ENCODE measurements around the gene TMEM203. TPM values are rescaled to one million over a fixed set of nuclear protein-coding genes. Genes with fewer than 3 reads are reported as not detected.

The TMEM203 gene
- total RNA-seq, 1 experiment from 2014 or later: 50.6 TPM

DNA sequence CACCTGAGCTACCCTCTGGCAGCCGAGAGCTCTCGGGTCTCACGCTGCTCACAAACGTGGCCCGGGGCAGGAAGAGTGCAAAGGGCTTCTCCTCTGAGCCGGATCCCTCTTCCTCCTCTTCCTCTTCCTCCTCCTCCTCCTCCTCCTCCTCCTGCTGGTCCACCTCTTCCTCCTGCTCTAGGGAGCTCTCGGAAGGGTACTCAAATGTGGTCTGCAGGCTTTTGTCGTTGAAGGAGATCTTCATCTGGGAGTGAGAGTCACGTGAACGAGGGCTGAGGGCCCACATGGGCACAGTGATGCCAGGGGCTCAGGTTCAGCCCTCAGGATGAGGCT lies 13.0 kb downstream of the TMEM203 start:
- H3K4me3 Mint-ChIP-seq: no peak overlapping the region
- no peaks in the 10 kb centered on the region; the same call in 1 of the 2 replicates for H3K36me3 Mint-ChIP-seq
- DNase-seq (ENCODE audit: low spot score): no peak
- POLR2A ChIA-PET: interaction anchor here (1.1 to 1.2 kb wide), 2 partner anchors 20 to 25 kb away, joined by 3 to 5 read pairs; partner anchors contain the start of gene TMEM210
- peaks cover 16% of the 10 kb centered on the region for H3K4me1 Mint-ChIP-seq
- H3K27ac Mint-ChIP-seq: no peak overlapping the region
- CTCF ChIA-PET: interaction anchor here (0.7 to 1.6 kb wide), 6 partner anchors 15 to 191 kb away, joined by 3 to 8 read pairs (median 4); no protein-coding TSS in a partner anchor
- no peaks in the 10 kb centered on the region for H3K9me3 Mint-ChIP-seq
- TF ChIP-seq, protein P1, sequence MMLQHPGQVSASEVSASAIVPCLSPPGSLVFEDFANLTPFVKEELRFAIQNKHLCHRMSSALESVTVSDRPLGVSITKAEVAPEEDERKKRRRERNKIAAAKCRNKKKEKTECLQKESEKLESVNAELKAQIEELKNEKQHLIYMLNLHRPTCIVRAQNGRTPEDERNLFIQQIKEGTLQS (CRISPR knock-in tag; conservative IDR thresholded peaks at IDR 0.05): no peak
- TF ChIP-seq IRF2 (CRISPR knock-in tag; IDR thresholded peaks at IDR 0.05; ENCODE audit: borderline replicate concordance, low read depth): no peak
- TF ChIP-seq, protein P2, sequence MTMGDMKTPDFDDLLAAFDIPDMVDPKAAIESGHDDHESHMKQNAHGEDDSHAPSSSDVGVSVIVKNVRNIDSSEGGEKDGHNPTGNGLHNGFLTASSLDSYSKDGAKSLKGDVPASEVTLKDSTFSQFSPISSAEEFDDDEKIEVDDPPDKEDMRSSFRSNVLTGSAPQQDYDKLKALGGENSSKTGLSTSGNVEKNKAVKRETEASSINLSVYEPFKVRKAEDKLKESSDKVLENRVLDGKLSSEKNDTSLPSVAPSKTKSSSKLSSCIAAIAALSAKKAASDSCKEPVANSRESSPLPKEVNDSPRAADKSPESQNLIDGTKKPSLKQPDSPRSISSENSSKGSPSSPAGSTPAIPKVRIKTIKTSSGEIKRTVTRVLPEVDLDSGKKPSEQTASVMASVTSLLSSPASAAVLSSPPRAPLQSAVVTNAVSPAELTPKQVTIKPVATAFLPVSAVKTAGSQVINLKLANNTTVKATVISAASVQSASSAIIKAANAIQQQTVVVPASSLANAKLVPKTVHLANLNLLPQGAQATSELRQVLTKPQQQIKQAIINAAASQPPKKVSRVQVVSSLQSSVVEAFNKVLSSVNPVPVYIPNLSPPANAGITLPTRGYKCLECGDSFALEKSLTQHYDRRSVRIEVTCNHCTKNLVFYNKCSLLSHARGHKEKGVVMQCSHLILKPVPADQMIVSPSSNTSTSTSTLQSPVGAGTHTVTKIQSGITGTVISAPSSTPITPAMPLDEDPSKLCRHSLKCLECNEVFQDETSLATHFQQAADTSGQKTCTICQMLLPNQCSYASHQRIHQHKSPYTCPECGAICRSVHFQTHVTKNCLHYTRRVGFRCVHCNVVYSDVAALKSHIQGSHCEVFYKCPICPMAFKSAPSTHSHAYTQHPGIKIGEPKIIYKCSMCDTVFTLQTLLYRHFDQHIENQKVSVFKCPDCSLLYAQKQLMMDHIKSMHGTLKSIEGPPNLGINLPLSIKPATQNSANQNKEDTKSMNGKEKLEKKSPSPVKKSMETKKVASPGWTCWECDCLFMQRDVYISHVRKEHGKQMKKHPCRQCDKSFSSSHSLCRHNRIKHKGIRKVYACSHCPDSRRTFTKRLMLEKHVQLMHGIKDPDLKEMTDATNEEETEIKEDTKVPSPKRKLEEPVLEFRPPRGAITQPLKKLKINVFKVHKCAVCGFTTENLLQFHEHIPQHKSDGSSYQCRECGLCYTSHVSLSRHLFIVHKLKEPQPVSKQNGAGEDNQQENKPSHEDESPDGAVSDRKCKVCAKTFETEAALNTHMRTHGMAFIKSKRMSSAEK (CRISPR knock-in tag; IDR thresholded peaks at IDR 0.05; ENCODE audit: borderline replicate concordance): no peak
- TF ChIP-seq TEAD1 (CRISPR knock-in tag; IDR thresholded peaks at IDR 0.05): no peak
- no peaks in the 10 kb centered on the region for H3K27me3 Mint-ChIP-seq (ENCODE audit: low read depth)
- no peak for ATAC-seq

DNA sequence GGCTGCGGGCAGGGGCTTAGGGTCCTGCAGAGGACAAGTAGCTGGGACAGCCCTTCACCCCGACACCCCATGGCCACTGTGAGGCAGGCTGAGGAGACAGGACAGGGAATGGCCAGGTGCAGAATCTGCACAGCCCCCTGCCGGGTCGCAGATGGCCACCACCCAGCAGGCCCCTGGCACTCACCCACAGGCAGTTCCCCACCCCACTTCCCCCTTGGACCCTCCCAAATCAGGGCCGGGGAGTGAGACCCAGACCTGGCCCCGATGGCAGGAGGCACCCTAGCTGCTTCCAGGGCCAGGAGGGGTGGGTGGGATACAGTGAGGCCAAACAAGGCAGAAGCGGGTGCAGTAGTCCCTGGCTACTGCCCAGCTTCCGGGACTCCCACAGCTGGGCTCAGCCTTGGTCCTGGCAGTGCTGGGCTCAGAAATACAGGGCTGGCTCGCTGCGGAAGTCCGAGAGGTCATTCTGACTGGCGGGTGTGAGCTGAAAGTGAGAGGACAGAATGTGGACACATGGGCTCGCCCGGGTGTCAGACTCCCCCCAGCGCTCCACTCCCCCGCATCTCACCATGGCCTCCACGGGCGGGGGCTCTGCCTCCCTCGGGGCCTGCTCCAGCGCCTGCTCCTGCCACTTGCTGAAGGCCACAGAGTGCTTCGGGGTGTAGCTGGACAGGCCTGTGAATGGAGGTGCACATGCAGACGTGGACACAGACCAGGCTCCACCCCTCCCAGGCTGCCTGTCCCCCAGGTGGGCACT lies 13.6 kb downstream of the TMEM203 start:
- TF ChIP-seq, protein P3, sequence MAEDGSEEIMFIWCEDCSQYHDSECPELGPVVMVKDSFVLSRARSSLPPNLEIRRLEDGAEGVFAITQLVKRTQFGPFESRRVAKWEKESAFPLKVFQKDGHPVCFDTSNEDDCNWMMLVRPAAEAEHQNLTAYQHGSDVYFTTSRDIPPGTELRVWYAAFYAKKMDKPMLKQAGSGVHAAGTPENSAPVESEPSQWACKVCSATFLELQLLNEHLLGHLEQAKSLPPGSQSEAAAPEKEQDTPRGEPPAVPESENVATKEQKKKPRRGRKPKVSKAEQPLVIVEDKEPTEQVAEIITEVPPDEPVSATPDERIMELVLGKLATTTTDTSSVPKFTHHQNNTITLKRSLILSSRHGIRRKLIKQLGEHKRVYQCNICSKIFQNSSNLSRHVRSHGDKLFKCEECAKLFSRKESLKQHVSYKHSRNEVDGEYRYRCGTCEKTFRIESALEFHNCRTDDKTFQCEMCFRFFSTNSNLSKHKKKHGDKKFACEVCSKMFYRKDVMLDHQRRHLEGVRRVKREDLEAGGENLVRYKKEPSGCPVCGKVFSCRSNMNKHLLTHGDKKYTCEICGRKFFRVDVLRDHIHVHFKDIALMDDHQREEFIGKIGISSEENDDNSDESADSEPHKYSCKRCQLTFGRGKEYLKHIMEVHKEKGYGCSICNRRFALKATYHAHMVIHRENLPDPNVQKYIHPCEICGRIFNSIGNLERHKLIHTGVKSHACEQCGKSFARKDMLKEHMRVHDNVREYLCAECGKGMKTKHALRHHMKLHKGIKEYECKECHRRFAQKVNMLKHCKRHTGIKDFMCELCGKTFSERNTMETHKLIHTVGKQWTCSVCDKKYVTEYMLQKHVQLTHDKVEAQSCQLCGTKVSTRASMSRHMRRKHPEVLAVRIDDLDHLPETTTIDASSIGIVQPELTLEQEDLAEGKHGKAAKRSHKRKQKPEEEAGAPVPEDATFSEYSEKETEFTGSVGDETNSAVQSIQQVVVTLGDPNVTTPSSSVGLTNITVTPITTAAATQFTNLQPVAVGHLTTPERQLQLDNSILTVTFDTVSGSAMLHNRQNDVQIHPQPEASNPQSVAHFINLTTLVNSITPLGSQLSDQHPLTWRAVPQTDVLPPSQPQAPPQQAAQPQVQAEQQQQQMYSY (CRISPR knock-in tag; IDR thresholded peaks at IDR 0.05): no peak
- TF ChIP-seq, protein P4, sequence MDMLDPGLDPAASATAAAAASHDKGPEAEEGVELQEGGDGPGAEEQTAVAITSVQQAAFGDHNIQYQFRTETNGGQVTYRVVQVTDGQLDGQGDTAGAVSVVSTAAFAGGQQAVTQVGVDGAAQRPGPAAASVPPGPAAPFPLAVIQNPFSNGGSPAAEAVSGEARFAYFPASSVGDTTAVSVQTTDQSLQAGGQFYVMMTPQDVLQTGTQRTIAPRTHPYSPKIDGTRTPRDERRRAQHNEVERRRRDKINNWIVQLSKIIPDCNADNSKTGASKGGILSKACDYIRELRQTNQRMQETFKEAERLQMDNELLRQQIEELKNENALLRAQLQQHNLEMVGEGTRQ (CRISPR knock-in tag; IDR thresholded peaks at IDR 0.05): no peak
- TF ChIP-seq NR2C2 (CRISPR knock-in tag; IDR thresholded peaks at IDR 0.05): no peak
- no peak for TF ChIP-seq GTF2I (CRISPR knock-in tag; conservative IDR thresholded peaks at IDR 0.05)
- TF ChIP-seq, protein P5, sequence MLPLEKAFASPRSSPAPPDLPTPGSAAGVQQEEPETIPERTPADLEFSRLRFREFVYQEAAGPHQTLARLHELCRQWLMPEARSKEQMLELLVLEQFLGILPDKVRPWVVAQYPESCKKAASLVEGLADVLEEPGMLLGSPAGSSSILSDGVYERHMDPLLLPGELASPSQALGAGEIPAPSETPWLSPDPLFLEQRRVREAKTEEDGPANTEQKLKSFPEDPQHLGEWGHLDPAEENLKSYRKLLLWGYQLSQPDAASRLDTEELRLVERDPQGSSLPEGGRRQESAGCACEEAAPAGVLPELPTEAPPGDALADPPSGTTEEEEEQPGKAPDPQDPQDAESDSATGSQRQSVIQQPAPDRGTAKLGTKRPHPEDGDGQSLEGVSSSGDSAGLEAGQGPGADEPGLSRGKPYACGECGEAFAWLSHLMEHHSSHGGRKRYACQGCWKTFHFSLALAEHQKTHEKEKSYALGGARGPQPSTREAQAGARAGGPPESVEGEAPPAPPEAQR (CRISPR knock-in tag; IDR thresholded peaks at IDR 0.05): no peak
- TF ChIP-seq TP53 (CRISPR knock-in tag; IDR thresholded peaks at IDR 0.05): no peak
- no peak for TF ChIP-seq TEAD1 (CRISPR knock-in tag; IDR thresholded peaks at IDR 0.05)
- no peak for TF ChIP-seq ZNF317 (CRISPR knock-in tag; IDR thresholded peaks at IDR 0.05; ENCODE audit: borderline replicate concordance, low read depth)
- TF ChIP-seq, protein P6, sequence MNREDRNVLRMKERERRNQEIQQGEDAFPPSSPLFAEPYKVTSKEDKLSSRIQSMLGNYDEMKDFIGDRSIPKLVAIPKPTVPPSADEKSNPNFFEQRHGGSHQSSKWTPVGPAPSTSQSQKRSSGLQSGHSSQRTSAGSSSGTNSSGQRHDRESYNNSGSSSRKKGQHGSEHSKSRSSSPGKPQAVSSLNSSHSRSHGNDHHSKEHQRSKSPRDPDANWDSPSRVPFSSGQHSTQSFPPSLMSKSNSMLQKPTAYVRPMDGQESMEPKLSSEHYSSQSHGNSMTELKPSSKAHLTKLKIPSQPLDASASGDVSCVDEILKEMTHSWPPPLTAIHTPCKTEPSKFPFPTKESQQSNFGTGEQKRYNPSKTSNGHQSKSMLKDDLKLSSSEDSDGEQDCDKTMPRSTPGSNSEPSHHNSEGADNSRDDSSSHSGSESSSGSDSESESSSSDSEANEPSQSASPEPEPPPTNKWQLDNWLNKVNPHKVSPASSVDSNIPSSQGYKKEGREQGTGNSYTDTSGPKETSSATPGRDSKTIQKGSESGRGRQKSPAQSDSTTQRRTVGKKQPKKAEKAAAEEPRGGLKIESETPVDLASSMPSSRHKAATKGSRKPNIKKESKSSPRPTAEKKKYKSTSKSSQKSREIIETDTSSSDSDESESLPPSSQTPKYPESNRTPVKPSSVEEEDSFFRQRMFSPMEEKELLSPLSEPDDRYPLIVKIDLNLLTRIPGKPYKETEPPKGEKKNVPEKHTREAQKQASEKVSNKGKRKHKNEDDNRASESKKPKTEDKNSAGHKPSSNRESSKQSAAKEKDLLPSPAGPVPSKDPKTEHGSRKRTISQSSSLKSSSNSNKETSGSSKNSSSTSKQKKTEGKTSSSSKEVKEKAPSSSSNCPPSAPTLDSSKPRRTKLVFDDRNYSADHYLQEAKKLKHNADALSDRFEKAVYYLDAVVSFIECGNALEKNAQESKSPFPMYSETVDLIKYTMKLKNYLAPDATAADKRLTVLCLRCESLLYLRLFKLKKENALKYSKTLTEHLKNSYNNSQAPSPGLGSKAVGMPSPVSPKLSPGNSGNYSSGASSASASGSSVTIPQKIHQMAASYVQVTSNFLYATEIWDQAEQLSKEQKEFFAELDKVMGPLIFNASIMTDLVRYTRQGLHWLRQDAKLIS (CRISPR knock-in tag; IDR thresholded peaks at IDR 0.05; ENCODE audit: borderline replicate concordance): no peak
- TF ChIP-seq ZBTB21 (CRISPR knock-in tag; IDR thresholded peaks at IDR 0.05; ENCODE audit: borderline replicate concordance): no peak
- TF ChIP-seq CREM (CRISPR knock-in tag; IDR thresholded peaks at IDR 0.05): no peak
- no peak overlapping the region for H3K4me3 Mint-ChIP-seq
- H3K27ac Mint-ChIP-seq: no peak overlapping the region
- POLR2A ChIA-PET: interaction anchor here (1.1 to 2.3 kb wide), 3 partner anchors 9 to 25 kb away, joined by 3 to 13 read pairs (median 5); partner anchors contain the start of genes TMEM210 and TPRN
- H3K27me3 Mint-ChIP-seq (ENCODE audit: low read depth): no peaks in the 10 kb centered on the region
- DNase-seq (ENCODE audit: low spot score): no peak
- H3K9me3 Mint-ChIP-seq: no peaks in the 10 kb centered on the region
- no peaks in the 10 kb centered on the region; the same call in 1 of the 2 replicates for H3K36me3 Mint-ChIP-seq
- H3K4me1 Mint-ChIP-seq: peaks cover 22% of the 10 kb centered on the region
- CTCF ChIA-PET: interaction anchor here (1.2 to 1.6 kb wide), 5 partner anchors 15 to 190 kb away, joined by 3 to 8 read pairs (median 5); no protein-coding TSS in a partner anchor
- ATAC-seq: no peak

All from WTC11 (cell line).